ENCODE measurements around the gene SIDT1. TPM values are rescaled to one million over a fixed set of nuclear protein-coding genes. Genes with fewer than 3 reads are reported as not detected.

SIDT1 gene
- total RNA-seq, 5 donors from 2014 or later (not counting 1 experiment from before 2014, with no cell fraction given): 44.9 to 75.5 (median 48.7) TPM

DNA sequence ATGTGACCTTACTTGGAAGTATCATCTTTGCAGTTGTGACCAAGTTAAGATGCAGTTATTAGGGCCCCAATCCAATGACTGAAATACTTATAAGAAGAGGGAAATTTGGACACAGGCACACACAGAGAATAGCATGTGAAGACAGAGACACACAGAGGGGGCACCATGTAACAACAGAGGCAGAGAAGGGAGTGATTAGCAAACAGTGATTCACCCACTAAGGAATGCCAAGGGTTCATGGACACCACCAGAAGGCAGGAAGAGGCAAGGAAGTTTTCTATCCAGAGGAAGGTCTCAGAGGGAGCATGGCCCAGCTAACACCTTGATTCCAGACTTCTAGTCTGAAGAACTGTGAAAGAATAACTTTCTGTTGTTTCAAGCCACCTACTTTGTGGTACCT is 25.0 kb downstream of the SIDT1 start:
- H3K4me3 Mint-ChIP-seq: no peak overlapping the region
- H3K27ac ChIP-seq (ENCODE audit: low read length): no peak overlapping the region
- peaks cover 0 to 8% of the 10 kb centered on the region in 2 donors for H3K36me3 ChIP-seq (ENCODE audit: control insufficient read depth in 2 of 2, extremely low read depth in 1 of 2, insufficient read depth in 1 of 2, low read length in 1 of 2)
- peaks cover 12% of the 10 kb centered on the region for H3K36me3 Mint-ChIP-seq
- ATAC-seq (replicated peaks in 1 of 4) (no peak), DNase-seq (no peak)
- ChIA-PET POLR2A (no interaction called here), CTCF (interaction anchor here (0.6 to 2.4 kb wide), 6 partner anchors 10 to 454 kb away, joined by 3 to 11 read pairs (median 4); no protein-coding TSS in a partner anchor)
- H3K9me3 Mint-ChIP-seq: no peaks in the 10 kb centered on the region
- H3K4me3 ChIP-seq (ENCODE audit: control insufficient read depth in 1 of 2, extremely low read depth in 1 of 2, low read length in 1 of 2): no peak overlapping the region
- H3K27me3 ChIP-seq (replicated peaks in 1 of 2; ENCODE audit: control insufficient read depth in 2 of 2, extremely low read depth in 1 of 2, insufficient read depth in 2 of 2, low read length in 1 of 2): no peaks in the 10 kb centered on the region
- H3K9me3 ChIP-seq: no peaks in the 10 kb centered on the region
- H3K27me3 Mint-ChIP-seq: no peaks in the 10 kb centered on the region
- peaks cover 38 to 68% (median 59%) of the 10 kb centered on the region in 3 donors for H3K4me1 Mint-ChIP-seq
- peaks cover 7 to 14% of the 10 kb centered on the region in 2 experiments for H3K4me1 ChIP-seq (ENCODE audit: control insufficient read depth in 1 of 2, extremely low read depth in 1 of 2, insufficient read depth in 2 of 2, low read length in 2 of 2)
- peak overlapping the region in 1 of 2 donors; percentile 9 for H3K27ac Mint-ChIP-seq

DNA sequence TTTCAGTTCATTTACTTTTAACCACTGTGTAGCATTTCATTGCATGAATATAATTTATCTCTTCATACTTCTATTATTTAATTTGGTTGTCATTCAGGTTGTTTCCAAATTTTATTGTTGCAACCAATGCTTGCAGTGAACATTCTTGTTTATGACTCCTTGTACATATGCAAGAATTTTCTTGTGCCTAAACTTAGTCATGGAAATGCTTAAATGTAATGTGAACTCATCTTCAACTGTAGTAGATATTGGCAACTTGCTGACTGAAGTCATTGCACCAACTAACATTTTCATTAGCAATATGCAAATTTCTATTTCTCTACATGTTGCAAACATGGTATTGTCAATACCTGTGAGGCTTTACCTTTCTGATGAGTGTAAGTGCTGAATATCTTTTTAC is 26.7 kb downstream of the SIDT1 start:
- H3K36me3 Mint-ChIP-seq: peaks cover 11% of the 10 kb centered on the region
- Histone ChIP-seq H3K9me3 (no peaks in the 10 kb centered on the region), H3K4me1 (ENCODE audit: control insufficient read depth in 1 of 2, extremely low read depth in 1 of 2, insufficient read depth in 2 of 2, low read length in 2 of 2) (peaks cover 7 to 12% of the 10 kb centered on the region in 2 experiments), H3K4me3 (ENCODE audit: control insufficient read depth in 1 of 2, extremely low read depth in 1 of 2, low read length in 1 of 2) (no peak overlapping the region), H3K36me3 (ENCODE audit: control insufficient read depth in 2 of 2, extremely low read depth in 1 of 2, insufficient read depth in 1 of 2, low read length in 1 of 2) (peaks cover 0 to 4% of the 10 kb centered on the region in 2 donors), H3K27ac (ENCODE audit: low read length) (no peak overlapping the region), H3K27me3 (replicated peaks in 1 of 2; ENCODE audit: control insufficient read depth in 2 of 2, extremely low read depth in 1 of 2, insufficient read depth in 2 of 2, low read length in 1 of 2) (no peaks in the 10 kb centered on the region)
- H3K27ac Mint-ChIP-seq: no peak overlapping the region
- DNase-seq (no peak), ATAC-seq (replicated peaks in 1 of 4) (no peak)
- no peaks in the 10 kb centered on the region for H3K9me3 Mint-ChIP-seq
- no peaks in the 10 kb centered on the region for H3K27me3 Mint-ChIP-seq
- ChIA-PET POLR2A (interaction anchor here (0.5 to 0.7 kb wide), 2 partner anchors 9 to 41 kb away, joined by 4 to 5 read pairs; no protein-coding TSS in a partner anchor), CTCF (interaction anchor here in 1 of 2 donors (1.0 to 1.1 kb wide), 2 partner anchors 18 to 60 kb away, joined by 3 to 5 read pairs; no protein-coding TSS in a partner anchor)
- no peak overlapping the region for H3K4me3 Mint-ChIP-seq
- H3K4me1 Mint-ChIP-seq: peaks cover 39 to 67% (median 63%) of the 10 kb centered on the region in 3 donors

DNA sequence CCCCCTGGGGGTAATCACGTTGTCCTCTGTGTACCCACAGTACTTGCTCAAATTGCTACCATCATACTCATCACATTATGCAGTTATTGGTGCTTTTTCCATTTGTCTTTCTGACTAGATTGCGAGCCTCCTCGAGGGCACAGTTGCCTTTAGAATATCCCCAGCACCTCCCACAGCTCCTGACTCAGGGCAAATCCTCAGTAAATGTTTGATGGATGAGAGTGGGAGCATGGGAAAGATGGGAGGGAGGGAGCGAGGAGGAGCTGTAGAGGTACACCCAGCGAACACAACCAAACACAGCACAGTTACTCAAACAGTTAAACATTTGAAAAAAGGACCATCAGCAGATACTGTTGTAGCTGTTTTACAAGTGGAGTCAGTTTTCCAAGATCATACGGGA is 27.9 kb downstream of the SIDT1 start:
- no peaks in the 10 kb centered on the region for H3K27me3 ChIP-seq (replicated peaks in 1 of 2; ENCODE audit: control insufficient read depth in 2 of 2, extremely low read depth in 1 of 2, insufficient read depth in 2 of 2, low read length in 1 of 2)
- no peak for ATAC-seq (replicated peaks in 1 of 4)
- POLR2A ChIA-PET: interaction anchor here (0.7 to 1.4 kb wide), 2 partner anchors 45 to 269 kb away, joined by 3 to 6 read pairs; partner anchors contain the start of gene SPICE1 (in 1 of the 2)
- Mint-ChIP-seq H3K27me3 (no peaks in the 10 kb centered on the region), H3K4me1 (peaks cover 49 to 70% (median 63%) of the 10 kb centered on the region in 3 donors), H3K4me3 (peak overlapping the region in 1 of 3 donors; percentile 27), H3K36me3 (peaks cover 5% of the 10 kb centered on the region), H3K9me3 (no peaks in the 10 kb centered on the region), H3K27ac (peak overlapping the region; percentile 44 to 75)
- no peak overlapping the region for H3K4me3 ChIP-seq (ENCODE audit: control insufficient read depth in 1 of 2, extremely low read depth in 1 of 2, low read length in 1 of 2)
- DNase-seq: no peak
- H3K27ac ChIP-seq (ENCODE audit: low read length): peak overlapping the region; percentile 27
- H3K4me1 ChIP-seq (ENCODE audit: control insufficient read depth in 1 of 2, extremely low read depth in 1 of 2, insufficient read depth in 2 of 2, low read length in 2 of 2): peaks cover 7 to 12% of the 10 kb centered on the region in 2 experiments
- CTCF ChIA-PET: interaction anchor here (0.5 to 3.1 kb wide), 5 partner anchors 9 to 1164 kb away, joined by 3 to 19 read pairs (median 5); no protein-coding TSS in a partner anchor
- H3K36me3 ChIP-seq (ENCODE audit: control insufficient read depth in 2 of 2, extremely low read depth in 1 of 2, insufficient read depth in 1 of 2, low read length in 1 of 2): peaks cover 0 to 8% of the 10 kb centered on the region in 2 donors
- no peaks in the 10 kb centered on the region for H3K9me3 ChIP-seq
- no CpG with 5 or more reads among the region's 6 CpGs for whole genome bisulfite sequencing (ENCODE audit: insufficient coverage)

DNA sequence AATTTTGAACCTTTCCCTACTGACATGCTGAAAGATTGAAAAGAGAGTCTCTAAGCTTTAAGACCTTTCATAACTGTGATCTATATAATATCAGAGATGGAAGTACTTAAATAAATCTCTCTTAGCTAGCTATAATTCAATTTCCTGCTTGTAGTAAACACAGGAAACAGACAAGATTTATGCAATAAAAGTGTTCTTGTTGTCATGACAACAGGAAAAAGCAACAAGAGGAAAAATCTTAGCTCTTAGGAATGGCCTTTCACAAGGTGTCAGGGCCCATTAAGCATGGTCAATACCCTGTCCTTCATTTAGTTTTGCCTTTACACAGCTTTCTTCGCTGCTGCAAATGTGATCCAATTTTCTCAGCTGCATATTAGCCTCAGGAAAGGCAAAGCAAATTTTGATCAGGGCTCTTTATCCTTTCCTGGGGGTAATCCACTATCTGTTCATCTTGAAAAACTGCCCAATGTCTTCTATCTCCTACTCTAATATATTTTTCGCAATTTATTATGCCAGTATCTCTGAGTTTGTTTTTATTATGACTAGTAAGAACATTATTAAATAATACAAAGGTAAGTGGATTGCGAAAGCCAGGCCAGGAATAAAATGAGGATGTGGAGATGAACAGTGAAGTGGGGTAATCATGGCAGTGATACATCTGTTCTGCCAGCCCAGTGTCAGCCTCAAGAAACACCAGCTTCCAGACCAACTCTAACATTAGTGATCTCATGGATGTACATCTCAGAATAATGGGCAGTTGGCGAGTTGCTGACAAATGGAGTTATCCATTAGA is 28.7 kb downstream of the SIDT1 start:
- Mint-ChIP-seq H3K27ac (peak overlapping the region; percentile 49 to 75), H3K36me3 (peaks cover 8% of the 10 kb centered on the region), H3K4me3 (peak overlapping the region in 1 of 3 donors; percentile 27), H3K9me3 (no peaks in the 10 kb centered on the region), H3K27me3 (no peaks in the 10 kb centered on the region), H3K4me1 (peaks cover 52 to 68% (median 60%) of the 10 kb centered on the region in 3 donors)
- peak in 1 of 4 experiments; percentile 45 for ATAC-seq (replicated peaks in 1 of 4)
- H3K9me3 ChIP-seq: no peaks in the 10 kb centered on the region
- CTCF ChIA-PET: interaction anchor here (0.5 to 3.1 kb wide), 8 partner anchors 10 to 1164 kb away, joined by 3 to 19 read pairs (median 4); partner anchors contain the start of gene USF3 (in 1 of the 2)
- H3K27me3 ChIP-seq (replicated peaks in 1 of 2; ENCODE audit: control insufficient read depth in 2 of 2, extremely low read depth in 1 of 2, insufficient read depth in 2 of 2, low read length in 1 of 2): no peaks in the 10 kb centered on the region
- H3K4me3 ChIP-seq (ENCODE audit: control insufficient read depth in 1 of 2, extremely low read depth in 1 of 2, low read length in 1 of 2): no peak overlapping the region
- H3K36me3 ChIP-seq (ENCODE audit: control insufficient read depth in 2 of 2, extremely low read depth in 1 of 2, insufficient read depth in 1 of 2, low read length in 1 of 2): peaks cover 0 to 8% of the 10 kb centered on the region in 2 donors
- POLR2A ChIA-PET: interaction anchor here in 1 of 2 donors (1.4 kb wide), 1 partner anchor 46 kb away, joined by 6 read pairs; the partner anchor contains the start of gene SPICE1
- peaks cover 7 to 12% of the 10 kb centered on the region in 2 experiments for H3K4me1 ChIP-seq (ENCODE audit: control insufficient read depth in 1 of 2, extremely low read depth in 1 of 2, insufficient read depth in 2 of 2, low read length in 2 of 2)
- WGBS (ENCODE audit: insufficient coverage): 100% methylated on average over 2 of the region's 4 CpGs
- H3K27ac ChIP-seq (ENCODE audit: low read length): peak overlapping the region; percentile 27
- peak in 1 of 35 experiments; percentile 51 for DNase-seq

DNA sequence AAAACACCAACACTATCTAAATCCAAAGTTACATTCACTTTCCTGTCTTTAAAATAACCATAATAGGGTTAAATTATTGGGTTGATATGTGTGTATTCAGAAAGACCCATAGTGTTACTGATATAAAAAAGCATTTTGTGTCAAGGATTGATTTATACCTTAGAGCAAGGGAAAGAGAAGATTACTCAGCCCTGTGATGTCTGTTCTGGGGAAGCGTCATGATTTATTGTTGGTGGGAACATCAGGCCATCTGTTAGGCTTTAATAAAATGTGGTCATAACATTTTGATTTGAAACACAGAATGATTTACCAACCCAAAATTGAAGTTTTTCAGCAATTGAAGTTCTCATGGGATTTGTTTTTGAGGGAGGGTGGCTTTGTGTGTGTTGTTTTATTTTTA is 33.2 kb downstream of the SIDT1 start:
- Mint-ChIP-seq H3K9me3 (no peaks in the 10 kb centered on the region), H3K4me1 (peaks cover 30 to 35% (median 31%) of the 10 kb centered on the region in 3 donors), H3K27me3 (no peaks in the 10 kb centered on the region), H3K36me3 (peaks cover 30% of the 10 kb centered on the region), H3K27ac (no peak overlapping the region), H3K4me3 (no peak overlapping the region)
- Histone ChIP-seq H3K4me1 (ENCODE audit: control insufficient read depth in 1 of 2, extremely low read depth in 1 of 2, insufficient read depth in 2 of 2, low read length in 2 of 2) (peaks cover 0 to 7% of the 10 kb centered on the region in 2 experiments), H3K36me3 (ENCODE audit: control insufficient read depth in 2 of 2, extremely low read depth in 1 of 2, insufficient read depth in 1 of 2, low read length in 1 of 2) (peaks cover 0 to 38% of the 10 kb centered on the region in 2 donors), H3K27ac (ENCODE audit: low read length) (no peak overlapping the region), H3K27me3 (replicated peaks in 1 of 2; ENCODE audit: control insufficient read depth in 2 of 2, extremely low read depth in 1 of 2, insufficient read depth in 2 of 2, low read length in 1 of 2) (no peaks in the 10 kb centered on the region), H3K9me3 (no peaks in the 10 kb centered on the region), H3K4me3 (ENCODE audit: control insufficient read depth in 1 of 2, extremely low read depth in 1 of 2, low read length in 1 of 2) (no peak overlapping the region)
- ATAC-seq (replicated peaks in 1 of 4) (no peak), DNase-seq (no peak)
- ChIA-PET POLR2A (no interaction called here), CTCF (no interaction called here)
- WGBS (ENCODE audit: insufficient coverage): 100% methylated on average over 1 of the region's 1 CpG

DNA sequence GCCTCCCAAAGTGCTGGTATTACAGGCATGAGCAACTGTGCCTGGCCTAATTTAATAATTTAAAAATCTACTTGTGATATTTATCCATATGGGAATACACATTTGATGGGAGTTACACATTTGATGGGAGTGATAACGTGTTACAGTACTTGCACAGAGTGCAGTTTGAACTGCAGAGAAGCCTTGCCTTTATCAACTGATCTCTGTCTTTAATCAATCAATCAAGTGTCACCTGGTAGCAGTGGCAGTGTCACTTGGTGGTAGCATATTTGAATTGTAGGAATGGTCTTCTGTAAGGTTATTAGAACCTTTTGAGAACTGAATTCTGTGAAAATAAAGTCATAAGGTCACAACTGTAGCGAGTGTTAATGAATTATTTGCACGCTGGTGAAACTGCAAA is 37.8 kb downstream of the SIDT1 start:
- Histone ChIP-seq H3K36me3 (ENCODE audit: control insufficient read depth in 2 of 2, extremely low read depth in 1 of 2, insufficient read depth in 1 of 2, low read length in 1 of 2) (peaks cover 6 to 43% of the 10 kb centered on the region in 2 donors), H3K27me3 (replicated peaks in 1 of 2; ENCODE audit: control insufficient read depth in 2 of 2, extremely low read depth in 1 of 2, insufficient read depth in 2 of 2, low read length in 1 of 2) (no peaks in the 10 kb centered on the region), H3K27ac (ENCODE audit: low read length) (no peak overlapping the region), H3K4me1 (ENCODE audit: control insufficient read depth in 1 of 2, extremely low read depth in 1 of 2, insufficient read depth in 2 of 2, low read length in 2 of 2) (no peaks in the 10 kb centered on the region), H3K9me3 (no peaks in the 10 kb centered on the region), H3K4me3 (ENCODE audit: control insufficient read depth in 1 of 2, extremely low read depth in 1 of 2, low read length in 1 of 2) (no peak overlapping the region)
- CTCF ChIA-PET: no interaction called here
- H3K36me3 Mint-ChIP-seq: peaks cover 36% of the 10 kb centered on the region
- no peak for ATAC-seq (replicated peaks in 1 of 4)
- no peaks in the 10 kb centered on the region for H3K27me3 Mint-ChIP-seq
- POLR2A ChIA-PET: no interaction called here
- DNase-seq: no peak
- no CpG with 5 or more reads among the region's 3 CpGs for whole genome bisulfite sequencing (ENCODE audit: insufficient coverage)
- peaks cover 2 to 16% (median 2%) of the 10 kb centered on the region in 3 donors for H3K4me1 Mint-ChIP-seq
- no peak overlapping the region for H3K4me3 Mint-ChIP-seq
- H3K9me3 Mint-ChIP-seq: no peaks in the 10 kb centered on the region
- H3K27ac Mint-ChIP-seq: no peak overlapping the region
